ENCODE data around the gene ACSM6.

- TF ChIP-seq CTCF (IDR thresholded peaks at IDR 0.05) (no peak), POLR2A (IDR thresholded peaks at IDR 0.05) (no peak)
These were observed 26.5 kb downstream of the ACSM6 start for GRCh38 chr10:95220539-95220938.

Measured in right lobe of liver (tissue), 4 donors.